ENCODE results near the gene ARSA. TPM values are rescaled to one million over a fixed set of nuclear protein-coding genes. Genes with fewer than 3 reads are reported as not detected.

ARSA gene
- total and polyA plus RNA-seq, 2 donors (not counting 3 experiments of a cell fraction or from before 2014, with no cell fraction given) = 22.3 to 33.6 TPM

- Histone ChIP-seq H3K9me1 (replicated peaks; ENCODE audit: control insufficient read depth, extremely low read depth, insufficient read depth, low read length) (no peaks in the 10 kb centered on the region), H3K4me3 (replicated peaks in 1 of 3; ENCODE audit: insufficient read depth in 1 of 3, low read depth in 1 of 3, low read length in 3 of 3) (peak overlapping the region in 1 of 3 experiments; percentile 74), H3K4me1 (ENCODE audit: control insufficient read depth, extremely low read depth, insufficient read depth, low read length) (peaks cover 31% of the 10 kb centered on the region), H3K79me2 (ENCODE audit: control insufficient read depth, insufficient read depth, low read length) (peaks cover 34% of the 10 kb centered on the region), H2AFZ (ENCODE audit: low read depth, low read length) (no peak overlapping the region), H3K27ac (ENCODE audit: insufficient read depth, low read depth, low read length) (peak overlapping the region; percentile 94), H3K36me3 (ENCODE audit: control insufficient read depth in 2 of 2, extremely low read depth in 1 of 2, insufficient read depth in 2 of 2, low read length in 2 of 2) (peaks cover 0 to 20% of the 10 kb centered on the region in 2 experiments), H3K27me3 (ENCODE audit: control insufficient read depth in 2 of 2, insufficient read depth in 2 of 2, low read length in 2 of 2) (no peaks in the 10 kb centered on the region), H3K9ac (replicated peaks; ENCODE audit: extremely low read depth, insufficient read depth, low read length) (peak overlapping the region; percentile 64), H4K20me1 (replicated peaks; ENCODE audit: control insufficient read depth, extremely low read depth, insufficient read depth, low read length) (no peaks in the 10 kb centered on the region), H3K4me2 (ENCODE audit: insufficient read depth, low read length) (peak overlapping the region; percentile 28), H3K9me3 (replicated peaks; ENCODE audit: control insufficient read depth, insufficient read depth, low read length) (no peaks in the 10 kb centered on the region)
- POLR2A ChIA-PET = interaction anchor here (0.9 kb wide), 1 partner anchor 44 kb away, joined by 3 read pairs; the partner anchor contains the start of gene ARSA
- dilution Hi-C loops (cut with MboI; ENCODE audit: extremely low pct_ligation_motif_present, low sequenced_read_pairs) (no loop called here), intact Hi-C loops (cut with micrococcal nuclease) (loop anchor here (1.0 to 5.0 kb wide), 6 partner anchors 16 to 147 kb away; partner anchors contain the start of genes ARSA, CPT1B and SCO2)
- CTCF ChIA-PET = interaction anchor here (1.0 to 6.1 kb wide), 5 partner anchors 13 to 51 kb away, joined by 3 to 64 read pairs (median 9); partner anchors contain the start of gene ARSA
- no TSS peak for BruUV-seq (replicated peaks)
- no peak for FAIRE-seq
- TF ChIP-seq JUN (IDR thresholded peaks at IDR 0.05; ENCODE audit: borderline replicate concordance, insufficient read depth, insufficient read length, low read depth) (no peak), EZH2 (IDR thresholded peaks at IDR 0.05; ENCODE audit: borderline replicate concordance, low read depth, low read length, severe bottlenecking) (no peak), FOS (IDR thresholded peaks at IDR 0.05; ENCODE audit: borderline replicate concordance, insufficient read depth, low read length) (no peak), GATA2 (IDR thresholded peaks at IDR 0.05; ENCODE audit: insufficient read depth, insufficient read length, low read depth, low read length) (no peak), POLR2AphosphoS5 (IDR thresholded peaks at IDR 0.05; ENCODE audit: insufficient read depth, low read depth, low read length) (no peak), MYC (IDR thresholded peaks at IDR 0.05; ENCODE audit: low read depth, low read length) (no peak), POLR2A (IDR thresholded peaks at IDR 0.05; ENCODE audit: low read depth, low read length) (no peak)
- TF ChIP-seq, protein P1, sequence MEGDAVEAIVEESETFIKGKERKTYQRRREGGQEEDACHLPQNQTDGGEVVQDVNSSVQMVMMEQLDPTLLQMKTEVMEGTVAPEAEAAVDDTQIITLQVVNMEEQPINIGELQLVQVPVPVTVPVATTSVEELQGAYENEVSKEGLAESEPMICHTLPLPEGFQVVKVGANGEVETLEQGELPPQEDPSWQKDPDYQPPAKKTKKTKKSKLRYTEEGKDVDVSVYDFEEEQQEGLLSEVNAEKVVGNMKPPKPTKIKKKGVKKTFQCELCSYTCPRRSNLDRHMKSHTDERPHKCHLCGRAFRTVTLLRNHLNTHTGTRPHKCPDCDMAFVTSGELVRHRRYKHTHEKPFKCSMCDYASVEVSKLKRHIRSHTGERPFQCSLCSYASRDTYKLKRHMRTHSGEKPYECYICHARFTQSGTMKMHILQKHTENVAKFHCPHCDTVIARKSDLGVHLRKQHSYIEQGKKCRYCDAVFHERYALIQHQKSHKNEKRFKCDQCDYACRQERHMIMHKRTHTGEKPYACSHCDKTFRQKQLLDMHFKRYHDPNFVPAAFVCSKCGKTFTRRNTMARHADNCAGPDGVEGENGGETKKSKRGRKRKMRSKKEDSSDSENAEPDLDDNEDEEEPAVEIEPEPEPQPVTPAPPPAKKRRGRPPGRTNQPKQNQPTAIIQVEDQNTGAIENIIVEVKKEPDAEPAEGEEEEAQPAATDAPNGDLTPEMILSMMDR (IDR thresholded peaks at IDR 0.05; ENCODE audit: extremely low read depth in 1 of 2, insufficient read depth in 1 of 2, low read depth in 1 of 2, low read length in 2 of 2) = no peak
- TF ChIP-seq, protein P2, sequence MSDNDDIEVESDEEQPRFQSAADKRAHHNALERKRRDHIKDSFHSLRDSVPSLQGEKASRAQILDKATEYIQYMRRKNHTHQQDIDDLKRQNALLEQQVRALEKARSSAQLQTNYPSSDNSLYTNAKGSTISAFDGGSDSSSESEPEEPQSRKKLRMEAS (IDR thresholded peaks at IDR 0.05; ENCODE audit: insufficient read depth, insufficient read length) = no peak
- no peak for DNase-seq (ENCODE audit: low read depth, low spot score)
Measured at GRCh38 chr22:50672041-50672440, 44.1 kb upstream of the ARSA start.
